OCI-LY3 (cell line): ENCODE measurements around the gene SIRT1.

Source experiments
- EZH2phosphoT487 ChIP-seq: fragments of 200-600 bp; shearing (Covaris generic); IDR thresholded peaks from 2 replicates; pipeline ENCODE4 v1.6.1; 2018; ENCODE audit warnings: antibody characterized with exemption, mixed run types, low read depth
- TF ChIP-seq, protein P1 (sequence below): fragments of 200-600, 300-600 bp; sonication (generic); IDR thresholded peaks from 2 replicates; pipeline ENCODE4 v1.5.1; 2014; ENCODE audit warnings: antibody characterized with exemption, low read length, low read depth

DNA sequence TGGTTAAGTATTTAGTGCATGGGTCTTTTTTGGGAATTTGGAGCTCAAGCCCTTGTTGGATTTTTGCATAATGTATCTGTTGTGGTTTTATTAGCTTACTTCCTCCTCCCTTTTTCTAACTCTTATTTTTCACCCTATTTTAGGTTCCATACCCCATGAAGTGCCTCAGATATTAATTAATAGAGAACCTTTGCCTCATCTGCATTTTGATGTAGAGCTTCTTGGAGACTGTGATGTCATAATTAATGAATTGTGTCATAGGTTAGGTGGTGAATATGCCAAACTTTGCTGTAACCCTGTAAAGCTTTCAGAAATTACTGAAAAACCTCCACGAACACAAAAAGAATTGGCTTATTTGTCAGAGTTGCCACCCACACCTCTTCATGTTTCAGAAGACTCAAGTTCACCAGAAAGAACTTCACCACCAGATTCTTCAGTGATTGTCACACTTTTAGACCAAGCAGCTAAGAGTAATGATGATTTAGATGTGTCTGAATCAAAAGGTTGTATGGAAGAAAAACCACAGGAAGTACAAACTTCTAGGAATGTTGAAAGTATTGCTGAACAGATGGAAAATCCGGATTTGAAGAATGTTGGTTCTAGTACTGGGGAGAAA is 28.0 kb downstream of the SIRT1 start:
- TF ChIP-seq, protein P1, sequence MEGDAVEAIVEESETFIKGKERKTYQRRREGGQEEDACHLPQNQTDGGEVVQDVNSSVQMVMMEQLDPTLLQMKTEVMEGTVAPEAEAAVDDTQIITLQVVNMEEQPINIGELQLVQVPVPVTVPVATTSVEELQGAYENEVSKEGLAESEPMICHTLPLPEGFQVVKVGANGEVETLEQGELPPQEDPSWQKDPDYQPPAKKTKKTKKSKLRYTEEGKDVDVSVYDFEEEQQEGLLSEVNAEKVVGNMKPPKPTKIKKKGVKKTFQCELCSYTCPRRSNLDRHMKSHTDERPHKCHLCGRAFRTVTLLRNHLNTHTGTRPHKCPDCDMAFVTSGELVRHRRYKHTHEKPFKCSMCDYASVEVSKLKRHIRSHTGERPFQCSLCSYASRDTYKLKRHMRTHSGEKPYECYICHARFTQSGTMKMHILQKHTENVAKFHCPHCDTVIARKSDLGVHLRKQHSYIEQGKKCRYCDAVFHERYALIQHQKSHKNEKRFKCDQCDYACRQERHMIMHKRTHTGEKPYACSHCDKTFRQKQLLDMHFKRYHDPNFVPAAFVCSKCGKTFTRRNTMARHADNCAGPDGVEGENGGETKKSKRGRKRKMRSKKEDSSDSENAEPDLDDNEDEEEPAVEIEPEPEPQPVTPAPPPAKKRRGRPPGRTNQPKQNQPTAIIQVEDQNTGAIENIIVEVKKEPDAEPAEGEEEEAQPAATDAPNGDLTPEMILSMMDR, result no peak
- no peak for TF ChIP-seq EZH2phosphoT487
